Endodermal cell (in vitro differentiated cells): ENCODE results near the gene RPRD2. TPM values are rescaled to one million over a fixed set of nuclear protein-coding genes. Genes with fewer than 3 reads are reported as not detected.

Source experiments
- DNase-seq: peaks from one replicate; pipeline ENCODE4 v3.0.0-alpha.2; 2017
- H3K27ac ChIP-seq: 2 replicates; pipeline ENCODE4 v1.5.1; 2013; ENCODE audit warnings: mild to moderate bottlenecking, low read depth, low read length, moderate library complexity
- H3K27me3 ChIP-seq: 2 replicates; pipeline ENCODE4 v1.6.1; 2013; ENCODE audit warnings: mild to moderate bottlenecking, low read length, moderate library complexity; ENCODE audit not compliant: insufficient read depth, control insufficient read depth, poor library complexity, severe bottlenecking
- H3K36me3 ChIP-seq: 2 replicates; pipeline ENCODE4 v1.7.0; 2013; ENCODE audit warnings: mild to moderate bottlenecking, low read length, moderate library complexity; ENCODE audit not compliant: control insufficient read depth, insufficient read depth
- H3K4me1 ChIP-seq: one replicate; pipeline ENCODE4 v1.7.0; 2013; ENCODE audit warnings: low read length; ENCODE audit not compliant: control insufficient read depth, insufficient read depth
- H3K4me3 ChIP-seq: 2 replicates; pipeline ENCODE4 v1.5.1; 2013; ENCODE audit warnings: mild to moderate bottlenecking, low read length, moderate library complexity
- H3K9ac ChIP-seq: 2 replicates; pipeline ENCODE4 v1.6.1; 2013; ENCODE audit warnings: mild to moderate bottlenecking, low read length, moderate library complexity; ENCODE audit not compliant: poor library complexity, severe bottlenecking; ENCODE audit errors: extremely low read depth
- H3K9me3 ChIP-seq: 2 replicates; pipeline ENCODE4 v1.6.1; 2013; ENCODE audit warnings: mild to moderate bottlenecking, low read length, moderate library complexity; ENCODE audit not compliant: control insufficient read depth
- H3K27ac Mint-ChIP-seq: 2 replicates; pipeline ENCODE4 v1.8.0; 2020; ENCODE audit warnings: mixed read lengths
- H3K27me3 Mint-ChIP-seq: 2 replicates; pipeline ENCODE4 v1.8.0; 2021; ENCODE audit warnings: mild to moderate bottlenecking, mixed read lengths; ENCODE audit not compliant: insufficient read depth
- H3K36me3 Mint-ChIP-seq: 2 replicates; pipeline ENCODE4 v1.8.0; 2020; ENCODE audit warnings: low read depth, mixed read lengths
- H3K4me1 Mint-ChIP-seq: 2 replicates; pipeline ENCODE4 v1.8.0; 2020; ENCODE audit warnings: mixed read lengths
- H3K4me3 Mint-ChIP-seq: 2 replicates; pipeline ENCODE4 v1.8.0; 2020; ENCODE audit warnings: mild to moderate bottlenecking, moderate library complexity, mixed read lengths
- H3K9me3 Mint-ChIP-seq: 2 replicates; pipeline ENCODE4 v1.8.0; 2020; ENCODE audit warnings: mild to moderate bottlenecking, mixed read lengths
- CTCF ChIP-seq: fragments of 200-600 bp; sonication (generic); conservative IDR thresholded peaks from 2 replicates; pipeline ENCODE4 v1.5.0; 2021; ENCODE audit warnings: antibody characterized with exemption, mild to moderate bottlenecking
- WGBS, 2 experiments: methylation state at CpG; one replicate each; pipeline versions ENCODE4 v1.1.5 to v1.1.7; 2013; ENCODE audit warnings: missing lambda C conversion rate in 2 of 2, mixed read lengths in 1 of 2; ENCODE audit not compliant: insufficient coverage in 1 of 2, insufficient read length in 1 of 2; 5-methylcytosine and 5-hydroxymethylcytosine counted together
- total RNA-seq, 2 donors: library from RNA; stranded (reverse); fragmentation: NEBNext Ultra II Directional in 1 of 2; extraction: Animal tissue kit (Norgen Biotek cat#: 25700) in 1 of 2; gene quantifications; 2 replicates in 1 of 2; 3 replicates in 1 of 2; pipeline ENCODE4 v1.2.1, GENCODE V29; 2021

RPRD2 gene
- total RNA-seq, 2 donors from 2014 or later = 33.1 to 35.9 TPM

- no peaks in the 10 kb centered on the region for H3K9me3 Mint-ChIP-seq
Observed at GRCh38 chr1:150405660-150406059, 41.7 kb downstream of the RPRD2 start.

GRCh38 chr1:150406483-150406882, 42.5 kb downstream of the RPRD2 start:
- no peak overlapping the region for H3K27ac ChIP-seq
- no peak overlapping the region for H3K4me3 ChIP-seq
- H3K27me3 Mint-ChIP-seq = no peaks in the 10 kb centered on the region
- no peaks in the 10 kb centered on the region for H3K36me3 ChIP-seq
- H3K27me3 ChIP-seq = no peaks in the 10 kb centered on the region
- H3K4me1 Mint-ChIP-seq = peaks cover 36% of the 10 kb centered on the region
- H3K27ac Mint-ChIP-seq = no peak overlapping the region
- H3K9me3 ChIP-seq = no peaks in the 10 kb centered on the region
- no peak for DNase-seq
- WGBS, 2 experiments = 91 to 94% methylated on average over 7 to 8 of the region's 8 CpGs
- TF ChIP-seq CTCF = no peak
- no peak overlapping the region for H3K4me3 Mint-ChIP-seq
- H3K36me3 Mint-ChIP-seq = peaks cover 2% of the 10 kb centered on the region
- peaks cover 10% of the 10 kb centered on the region for H3K4me1 ChIP-seq
- no peaks in the 10 kb centered on the region for H3K9me3 Mint-ChIP-seq
- H3K9ac ChIP-seq = no peak overlapping the region

More at GRCh38 chr1:150405660-150406059, 41.7 kb downstream of the RPRD2 start:
- H3K9ac ChIP-seq = no peak overlapping the region
- H3K27me3 ChIP-seq = no peaks in the 10 kb centered on the region
- no peaks in the 10 kb centered on the region for H3K9me3 ChIP-seq
- DNase-seq = no peak
- H3K4me3 ChIP-seq = no peak overlapping the region
- no peaks in the 10 kb centered on the region for H3K36me3 ChIP-seq
- H3K4me1 ChIP-seq = peaks cover 10% of the 10 kb centered on the region
- Mint-ChIP-seq H3K27me3 (no peaks in the 10 kb centered on the region), H3K27ac (no peak overlapping the region), H3K4me1 (peaks cover 36% of the 10 kb centered on the region), H3K36me3 (peaks cover under 1% of the 10 kb centered on the region), H3K4me3 (no peak overlapping the region)
- WGBS, 2 experiments = 91 to 93% methylated on average over 5 of the region's 5 CpGs
- no peak for TF ChIP-seq CTCF
- H3K27ac ChIP-seq = no peak overlapping the region

GRCh38 chr1:150407330-150407729, 43.4 kb downstream of the RPRD2 start:
- Mint-ChIP-seq H3K27ac (no peak overlapping the region), H3K4me3 (no peak overlapping the region), H3K36me3 (peaks cover 2% of the 10 kb centered on the region), H3K4me1 (peaks cover 36% of the 10 kb centered on the region), H3K9me3 (no peaks in the 10 kb centered on the region), H3K27me3 (no peaks in the 10 kb centered on the region)
- Histone ChIP-seq H3K9ac (no peak overlapping the region), H3K27ac (no peak overlapping the region), H3K9me3 (no peaks in the 10 kb centered on the region), H3K4me1 (peaks cover 10% of the 10 kb centered on the region), H3K27me3 (no peaks in the 10 kb centered on the region), H3K4me3 (no peak overlapping the region), H3K36me3 (no peaks in the 10 kb centered on the region)
- 97 to 100% methylated on average over 2 to 3 of the region's 3 CpGs for WGBS, 2 experiments
- TF ChIP-seq CTCF = no peak
- DNase-seq = no peak
